Small intestine (tissue), 7 donors: ENCODE measurements around the gene TREH. TPM values are rescaled to one million over a fixed set of nuclear protein-coding genes. Genes with fewer than 3 reads are reported as not detected.
"Not testable (repeated sequence)": the region's sequence is repeated elsewhere in the genome, so short reads cannot be mapped to it uniquely, and the experiment has no call there.

Source experiments
- DNase-seq, 2 donors: peaks; one replicate each; pipeline versions ENCODE4 v3.0.0 to v3.0.0-alpha.2; 2013
- FAIRE-seq: peaks from 2 replicates; lab custom pipeline; 2012; peaks lifted over from hg19 to GRCh38; lab: Jason Lieb, UNC
- H3K27ac ChIP-seq, 3 donors: one replicate each; pipeline ENCODE4 v1.5.1; 2013; ENCODE audit warnings: low read length in 2 of 3, mild to moderate bottlenecking in 2 of 3, control low read depth in 1 of 3, inconsistent platforms in 1 of 3, low read depth in 1 of 3, moderate library complexity in 1 of 3
- H3K27me3 ChIP-seq, 3 donors: one replicate each; pipeline ENCODE4 v1.6.1; 2013; ENCODE audit warnings: low read length in 3 of 3, inconsistent platforms in 1 of 3; ENCODE audit not compliant: control insufficient read depth in 3 of 3, insufficient read depth in 3 of 3
- H3K36me3 ChIP-seq, 3 donors: one replicate each; pipeline ENCODE4 v1.6.1; 2013; ENCODE audit warnings: low read length in 3 of 3, inconsistent platforms in 1 of 3, low read depth in 1 of 3, mild to moderate bottlenecking in 1 of 3, moderate library complexity in 1 of 3; ENCODE audit not compliant: control insufficient read depth in 3 of 3, insufficient read depth in 2 of 3
- H3K4me1 ChIP-seq, 3 donors: one replicate each; pipeline ENCODE4 v1.6.1; 2013; ENCODE audit warnings: low read length in 2 of 3, inconsistent platforms in 1 of 3, low read depth in 1 of 3, mild to moderate bottlenecking in 1 of 3, moderate library complexity in 1 of 3; ENCODE audit not compliant: control insufficient read depth in 3 of 3, insufficient read depth in 2 of 3
- H3K4me3 ChIP-seq, 3 donors: one replicate each; pipeline ENCODE4 v1.5.1; 2013; ENCODE audit warnings: low read length in 3 of 3, control low read depth in 1 of 3, inconsistent platforms in 1 of 3, low read depth in 1 of 3, mild to moderate bottlenecking in 1 of 3, moderate library complexity in 1 of 3
- H3K9me3 ChIP-seq, 2 donors: one replicate each; pipeline ENCODE4 v1.6.1; 2013; ENCODE audit warnings: low read depth in 1 of 2, low read length in 1 of 2; ENCODE audit not compliant: control insufficient read depth in 2 of 2, insufficient read depth in 1 of 2
- WGBS, 3 donors: extraction: QIAGEN DNeasy Blood & Tissue Kit; methylation state at CpG; one replicate each; pipeline ENCODE4 v1.1.7; 2013; 5-methylcytosine and 5-hydroxymethylcytosine counted together
- polyA plus RNA-seq, 4 donors: library from polyadenylated mRNA; stranded (reverse) in 3 of 4; unstranded in 1 of 4; fragments of 200-250 nt in 3 of 4; fragments of 120-200 nt in 1 of 4; gene quantifications; one replicate each; pipeline versions ENCODE4 v1.2.1 to v1.2.3, GENCODE V29; 2013
- donor health status: healthy with polysubstance abuse.
- donor health status: control.
- donor health status: control.
- donor health status: Bipolar disorder and iron deficiency.
- donor health status: healthy.

Gene TREH
- polyA plus RNA-seq, 4 donors, result 14.6 to 102 (median 76.3) TPM

- Histone ChIP-seq H3K27ac (peak overlapping the region in 2 of 3 donors; percentile 62 to 83), H3K27me3 (peaks cover 0 to 6% (median under 1%) of the 10 kb centered on the region in 3 donors), H3K36me3 (peaks cover 0 to 32% (median 0%) of the 10 kb centered on the region in 3 donors), H3K9me3 (no peaks in the 10 kb centered on the region), H3K4me1 (peaks cover 2 to 35% (median 10%) of the 10 kb centered on the region in 3 donors), H3K4me3 (no peak overlapping the region)
- DNase-seq, result no peak
- no peak for FAIRE-seq
- 55 to 67% (median 64%) methylated on average over 4 of the region's 4 CpGs for WGBS, 3 donors
Measured at GRCh38 chr11:118618991-118619375, 60.5 kb downstream of the TREH start.

GRCh38 chr11:118618115-118618990 lies 61.1 kb downstream of the TREH start:
- H3K9me3 ChIP-seq, result no peaks in the 10 kb centered on the region
- H3K4me3 ChIP-seq, result no peak overlapping the region
- H3K4me1 ChIP-seq, result peaks cover 2 to 35% (median 10%) of the 10 kb centered on the region in 3 donors
- FAIRE-seq, result no peak
- 55 to 84% (median 76%) methylated on average over 11 of the region's 11 CpGs for WGBS, 3 donors
- peaks cover 0 to 12% (median 5%) of the 10 kb centered on the region in 3 donors for H3K27me3 ChIP-seq
- DNase-seq, result peak in 1 of 2 donors; percentile 41
- H3K36me3 ChIP-seq, result peaks cover 0 to 35% (median 0%) of the 10 kb centered on the region in 3 donors
- H3K27ac ChIP-seq, result peak overlapping the region in 2 of 3 donors; percentile 62 to 83

GRCh38 chr11:118615976-118616371 lies 63.5 kb downstream of the TREH start:
- H3K27ac ChIP-seq, result no peak overlapping the region

GRCh38 chr11:118615282-118615975 lies 64.0 kb downstream of the TREH start:
- no peak for FAIRE-seq
- peaks cover 0 to 32% (median 0%) of the 10 kb centered on the region in 3 donors for H3K36me3 ChIP-seq
- H3K27me3 ChIP-seq, result peaks cover 0 to 33% (median 5%) of the 10 kb centered on the region in 3 donors
- no peak overlapping the region for H3K4me3 ChIP-seq
- DNase-seq, result no peak
- H3K27ac ChIP-seq, result no peak overlapping the region
- no peaks in the 10 kb centered on the region for H3K9me3 ChIP-seq
- 87 to 95% (median 94%) methylated on average over 6 of the region's 6 CpGs for WGBS, 3 donors
- H3K4me1 ChIP-seq, result peaks cover 0 to 23% (median 0%) of the 10 kb centered on the region in 3 donors

More at GRCh38 chr11:118615976-118616371, 63.5 kb downstream of the TREH start:
- H3K27me3 ChIP-seq, result peaks cover 0 to 30% (median 5%) of the 10 kb centered on the region in 3 donors
- whole genome bisulfite sequencing, 3 donors, result 90 to 100% (median 92%) methylated on average over 3 to 5 of the region's 5 CpGs
- DNase-seq (no peak), FAIRE-seq (no peak)
- peaks cover 0 to 32% (median 0%) of the 10 kb centered on the region in 3 donors for H3K36me3 ChIP-seq
- peaks cover 2 to 29% (median 4%) of the 10 kb centered on the region in 3 donors for H3K4me1 ChIP-seq
- no peaks in the 10 kb centered on the region for H3K9me3 ChIP-seq
- no peak overlapping the region for H3K4me3 ChIP-seq

GRCh38 chr11:118614511-118614910 lies 64.9 kb downstream of the TREH start:
- Histone ChIP-seq H3K27me3 (peaks cover 0 to 42% (median 5%) of the 10 kb centered on the region in 3 donors), H3K9me3 (no peaks in the 10 kb centered on the region), H3K4me3 (no peak overlapping the region), H3K27ac (no peak overlapping the region), H3K4me1 (peaks cover 0 to 30% (median 6%) of the 10 kb centered on the region in 3 donors), H3K36me3 (peaks cover 0 to 32% (median 0%) of the 10 kb centered on the region in 3 donors)
- DNase-seq (no peak), FAIRE-seq (no peak)
- WGBS, 3 donors, result 74 to 81% (median 77%) methylated on average over 7 of the region's 7 CpGs

GRCh38 chr11:118612378-118612777 lies 67.1 kb downstream of the TREH start:
- no peaks in the 10 kb centered on the region for H3K9me3 ChIP-seq
- H3K27ac ChIP-seq, result peak overlapping the region in 1 of 3 donors; percentile 65
- peaks cover 0 to 23% (median 6%) of the 10 kb centered on the region in 3 donors for H3K4me1 ChIP-seq
- peaks cover 0 to 63% (median 5%) of the 10 kb centered on the region in 3 donors for H3K27me3 ChIP-seq
- peaks cover 0 to 29% (median 0%) of the 10 kb centered on the region in 3 donors for H3K36me3 ChIP-seq
- 59 to 73% (median 70%) methylated on average over 7 of the region's 7 CpGs for WGBS, 3 donors
- no peak for DNase-seq
- no peak for FAIRE-seq
- H3K4me3 ChIP-seq, result no peak overlapping the region

- Histone ChIP-seq H3K4me1 (peaks cover 0 to 23% (median 6%) of the 10 kb centered on the region in 3 donors), H3K36me3 (peaks cover 0 to 24% (median 0%) of the 10 kb centered on the region in 3 donors), H3K27me3 (peaks cover 0 to 66% (median 5%) of the 10 kb centered on the region in 3 donors)
- not testable (repeated sequence) for DNase-seq, H3K4me3 ChIP-seq, FAIRE-seq, H3K27ac ChIP-seq, H3K9me3 ChIP-seq
- 47 to 74% (median 59%) methylated on average over 17 to 19 of the region's 19 CpGs for WGBS, 3 donors
Measured at GRCh38 chr11:118611433-118611795, 68.0 kb downstream of the TREH start.
